PC-9 (cell line): ENCODE data around the gene ELF4.

Source experiments
- EZH2 ChIP-seq: fragments of 200-600 bp; sonication (generic); IDR thresholded peaks from 2 replicates; pipeline ENCODE4 v1.8.0; 2017; ENCODE audit warnings: antibody characterized with exemption, low read depth
- TF ChIP-seq, protein P1 (sequence below): fragments of 200-600 bp; sonication (generic); conservative IDR thresholded peaks from 2 replicates; pipeline ENCODE4 v1.6.1; 2017; ENCODE audit warnings: mixed run types, antibody characterized with exemption, mild to moderate bottlenecking, moderate library complexity

DNA sequence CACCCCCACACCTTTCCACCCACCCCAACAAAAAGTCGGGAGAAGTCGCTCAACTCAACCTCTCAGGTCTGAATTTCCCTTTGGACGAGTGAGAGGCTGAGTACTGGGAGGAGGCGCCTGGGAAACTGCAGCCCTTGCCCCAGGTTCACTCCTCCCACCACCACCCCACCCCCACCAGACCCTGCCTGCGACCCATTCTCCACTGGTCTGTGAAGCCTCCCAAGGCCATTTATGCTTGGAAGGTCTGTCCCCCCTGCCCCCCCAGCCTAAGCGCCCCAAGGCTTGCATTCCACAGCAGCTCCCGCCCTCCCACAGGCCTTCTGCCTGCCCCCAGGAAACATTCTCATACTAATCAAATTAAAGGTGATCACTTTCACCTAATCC is 27.2 kb downstream of the ELF4 start:
- TF ChIP-seq, protein P1, sequence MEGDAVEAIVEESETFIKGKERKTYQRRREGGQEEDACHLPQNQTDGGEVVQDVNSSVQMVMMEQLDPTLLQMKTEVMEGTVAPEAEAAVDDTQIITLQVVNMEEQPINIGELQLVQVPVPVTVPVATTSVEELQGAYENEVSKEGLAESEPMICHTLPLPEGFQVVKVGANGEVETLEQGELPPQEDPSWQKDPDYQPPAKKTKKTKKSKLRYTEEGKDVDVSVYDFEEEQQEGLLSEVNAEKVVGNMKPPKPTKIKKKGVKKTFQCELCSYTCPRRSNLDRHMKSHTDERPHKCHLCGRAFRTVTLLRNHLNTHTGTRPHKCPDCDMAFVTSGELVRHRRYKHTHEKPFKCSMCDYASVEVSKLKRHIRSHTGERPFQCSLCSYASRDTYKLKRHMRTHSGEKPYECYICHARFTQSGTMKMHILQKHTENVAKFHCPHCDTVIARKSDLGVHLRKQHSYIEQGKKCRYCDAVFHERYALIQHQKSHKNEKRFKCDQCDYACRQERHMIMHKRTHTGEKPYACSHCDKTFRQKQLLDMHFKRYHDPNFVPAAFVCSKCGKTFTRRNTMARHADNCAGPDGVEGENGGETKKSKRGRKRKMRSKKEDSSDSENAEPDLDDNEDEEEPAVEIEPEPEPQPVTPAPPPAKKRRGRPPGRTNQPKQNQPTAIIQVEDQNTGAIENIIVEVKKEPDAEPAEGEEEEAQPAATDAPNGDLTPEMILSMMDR, result no peak
- TF ChIP-seq EZH2, result no peak
